Bronchial smooth muscle cell (primary cell): ENCODE results near the gene SLC24A5. TPM values are rescaled to one million over a fixed set of nuclear protein-coding genes. Genes with fewer than 3 reads are reported as not detected.

ENCODE experiments used
- total RNA-seq: library from RNA; depleted of rRNA; stranded (reverse); fragments of >200 nt; gene quantifications from 2 replicates; pipeline ENCODE4 v1.2.1, GENCODE V29; 2014

Gene SLC24A5
- total RNA-seq = not detected in 2 replicates

DNA sequence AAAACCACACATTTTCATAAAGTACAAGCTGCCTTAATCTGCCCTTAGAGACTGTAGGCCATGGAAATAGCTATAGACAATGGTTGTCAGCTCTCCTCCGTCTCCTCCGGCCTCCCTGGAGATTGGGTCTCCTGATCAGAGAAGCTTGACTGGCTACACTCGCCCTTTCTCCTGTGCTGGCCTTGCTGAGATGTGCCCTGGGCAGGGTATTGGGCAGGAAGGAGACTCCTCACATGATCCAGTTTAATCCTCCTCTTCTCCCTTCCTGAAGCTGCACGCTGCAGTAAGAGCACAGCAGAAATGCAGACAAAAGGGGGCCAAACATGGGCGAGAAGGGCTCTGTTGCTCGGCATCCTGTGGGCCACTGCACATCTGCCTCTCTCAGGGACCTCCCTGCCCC lies at the start of gene SLC24A5:
Gene SLC24A5, plus strand, starts transcription at position 246 of the 400 bp plus-strand sequence. Its CDS starts 55 bp downstream, at position 301.

DNA sequence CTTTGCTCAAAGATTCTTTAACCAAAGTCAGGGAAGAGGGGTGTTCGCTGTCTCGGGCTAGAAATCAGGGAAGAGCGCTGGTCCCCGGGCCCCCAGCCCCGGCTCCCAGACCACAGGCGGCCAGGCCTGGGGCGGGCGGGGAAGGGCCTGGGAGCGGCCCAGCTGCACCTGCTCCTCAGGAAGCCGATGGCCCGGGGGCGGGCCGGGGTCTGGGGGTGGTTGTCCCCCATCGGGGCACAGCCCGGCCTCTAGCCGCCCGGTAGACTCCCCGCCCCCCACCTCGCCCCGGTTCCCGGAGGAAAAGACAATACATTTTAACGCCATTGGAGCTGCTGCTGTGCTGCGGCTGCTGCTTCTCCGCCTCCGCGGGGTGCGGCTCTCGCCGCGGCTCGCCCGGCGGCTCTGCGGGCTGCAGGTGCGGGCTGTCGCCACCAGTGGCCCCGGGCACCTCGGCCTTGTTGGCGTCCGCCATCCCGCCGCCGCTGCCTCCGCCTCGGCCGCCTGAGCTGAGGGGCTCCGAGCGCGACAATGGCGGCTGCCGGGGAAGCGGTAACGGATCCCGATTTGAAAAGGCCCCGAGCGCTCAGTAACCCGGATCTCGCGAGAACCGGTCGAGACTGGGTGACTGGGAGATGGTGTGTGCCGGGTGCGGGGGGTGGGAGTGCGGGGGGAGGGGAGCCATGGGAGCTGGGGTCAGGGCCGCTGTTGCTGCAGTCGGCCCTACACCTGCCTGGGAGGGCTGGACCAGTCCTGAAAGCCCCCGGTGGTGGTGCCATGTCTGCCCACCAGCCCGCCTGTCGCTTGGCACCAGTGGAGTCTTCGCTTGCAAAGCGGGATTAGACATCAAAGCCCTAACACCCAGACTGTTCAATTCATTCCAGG lies 57.2 kb downstream of the SLC24A5 start, which contains the start of gene MYEF2:
Gene MYEF2, minus strand, starts transcription at position 530 of the 882 bp plus-strand sequence. Its CDS starts 58 bp downstream, at position 472.

DNA sequence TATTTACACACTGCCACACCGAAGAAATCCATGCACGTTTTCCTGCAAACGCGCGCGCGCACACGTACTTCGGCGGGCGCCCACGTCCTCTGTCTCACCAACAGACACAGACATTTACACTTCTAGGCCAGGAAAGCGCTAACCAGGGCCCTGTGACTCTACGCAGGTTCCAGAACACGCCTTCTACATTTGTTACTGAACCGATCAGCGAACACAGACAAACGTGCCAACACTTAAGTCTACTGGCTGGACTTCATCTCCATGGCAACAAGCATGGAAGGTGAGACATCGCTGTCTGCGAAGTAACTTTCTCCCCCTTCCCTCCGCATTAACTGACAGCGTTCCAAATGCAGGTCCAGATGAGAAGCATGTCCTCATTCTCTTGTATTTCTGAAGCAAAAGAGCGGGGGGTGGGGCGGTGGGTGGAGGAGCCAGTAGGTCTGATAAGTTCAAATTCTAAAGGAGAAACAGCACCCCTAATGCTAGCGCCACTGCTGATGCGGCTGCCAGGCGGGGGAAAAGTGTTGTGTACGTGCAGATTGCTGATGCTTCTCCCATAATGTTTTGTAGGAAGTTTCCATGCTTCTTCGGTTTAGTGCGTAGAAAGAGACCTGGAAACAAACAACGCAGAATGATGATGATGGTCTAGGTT lies 70.9 kb downstream of the SLC24A5 start, which contains the start of gene CTXN2:
Gene CTXN2, plus strand, starts transcription at position 92 of the 652 bp plus-strand sequence. CDS start 9,636 bp downstream, outside the sequence.

Other genes starting within 250 kb of the SLC24A5 start
- gene MYEF2, start 57.3 kb downstream of the SLC24A5 start, total RNA-seq = 0.52 and 1.7 TPM in 2 replicates
- not detected in 2 replicates for gene CTXN2, start 70.7 kb downstream of the SLC24A5 start, total RNA-seq
- gene SLC12A1, start 85.3 kb downstream of the SLC24A5 start, total RNA-seq = under 0.01 TPM in 1 of 2 replicates, not detected in the other
- 42.6 and 53.4 TPM in 2 replicates for gene DUT, start 210.4 kb downstream of the SLC24A5 start, total RNA-seq